ENCODE data around the gene TUSC2. TPM values are rescaled to one million over a fixed set of nuclear protein-coding genes. Genes with fewer than 3 reads are reported as not detected.

The TUSC2 gene
- total and polyA plus RNA-seq, 3 donors from 2014 or later, result 32.7 to 44.5 (median 43.4) TPM

- intact Hi-C loops (cut with DNase I; ENCODE audit: low total_unique reads), result loop anchor here (10.0 kb wide), 1 partner anchor 179 kb away; no protein-coding TSS in a partner anchor
- Histone ChIP-seq H3K27me3 (no peaks in the 10 kb centered on the region), H3K36me3 (ENCODE audit: low read depth, missing control alignments) (no peaks in the 10 kb centered on the region), H3K9me3 (no peaks in the 10 kb centered on the region), H3K4me3 (peak overlapping the region in 1 of 2 donors; percentile 60), H3K27ac (no peak overlapping the region), H3K4me1 (peaks cover 7% of the 10 kb centered on the region)
- 78 to 100% methylated on average over 1 to 5 of the region's 5 CpGs for WGBS, 2 donors
- DNase-seq, result no peak
- TF ChIP-seq POLR2A (IDR thresholded peaks at IDR 0.05) (no peak), CTCF (IDR thresholded peaks at IDR 0.05) (no peak)
Measured at GRCh38 chr3:50365842-50366220, 37.8 kb upstream of the TUSC2 start.

GRCh38 chr3:50365080-50365841 lies 37.2 kb upstream of the TUSC2 start:
- WGBS, 2 donors, result 0 to 7% methylated on average over 1 to 53 of the region's 53 CpGs
- peak; percentile 88 for DNase-seq

GRCh38 chr3:50364573-50365079 lies 36.6 kb upstream of the TUSC2 start:
- whole genome bisulfite sequencing, 2 donors, result 7 to 15% methylated on average over 19 to 31 of the region's 48 CpGs
- Histone ChIP-seq H3K4me1 (peaks cover 7% of the 10 kb centered on the region), H3K27ac (peak overlapping the region in 1 of 2 donors; percentile 51), H3K27me3 (no peaks in the 10 kb centered on the region), H3K36me3 (ENCODE audit: low read depth, missing control alignments) (no peaks in the 10 kb centered on the region), H3K4me3 (peak overlapping the region; percentile 45 to 60), H3K9me3 (no peaks in the 10 kb centered on the region)
- TF ChIP-seq POLR2A (IDR thresholded peaks at IDR 0.05) (no peak), CTCF (IDR thresholded peaks at IDR 0.05) (no peak)
- intact Hi-C loops (cut with DNase I; ENCODE audit: low total_unique reads), result loop anchor here (10.0 kb wide), 1 partner anchor 180 kb away; no protein-coding TSS in a partner anchor
- no peak for DNase-seq

More at GRCh38 chr3:50365080-50365841, 37.2 kb upstream of the TUSC2 start:
- intact Hi-C loops (cut with DNase I; ENCODE audit: low total_unique reads), result loop anchor here (10.0 kb wide), 1 partner anchor 180 kb away; no protein-coding TSS in a partner anchor
- no peak for TF ChIP-seq POLR2A (IDR thresholded peaks at IDR 0.05)
- TF ChIP-seq CTCF (IDR thresholded peaks at IDR 0.05), result no peak
- H3K4me1 ChIP-seq, result peaks cover 7% of the 10 kb centered on the region
- peak overlapping the region; percentile 45 to 60 for H3K4me3 ChIP-seq
- no peaks in the 10 kb centered on the region for H3K36me3 ChIP-seq (ENCODE audit: low read depth, missing control alignments)
- H3K27ac ChIP-seq, result peak overlapping the region in 1 of 2 donors; percentile 51
- H3K27me3 ChIP-seq, result no peaks in the 10 kb centered on the region
- no peaks in the 10 kb centered on the region for H3K9me3 ChIP-seq

- no peaks in the 10 kb centered on the region for H3K27me3 ChIP-seq
- H3K36me3 ChIP-seq (ENCODE audit: low read depth, missing control alignments), result no peaks in the 10 kb centered on the region
- peak overlapping the region; percentile 89 to 95 for H3K4me3 ChIP-seq
- WGBS, 2 donors, result 15 to 30% methylated on average over 5 to 8 of the region's 8 CpGs
- no peak for TF ChIP-seq POLR2A (IDR thresholded peaks at IDR 0.05)
- no peak for TF ChIP-seq CTCF (IDR thresholded peaks at IDR 0.05)
- intact Hi-C loops (cut with DNase I; ENCODE audit: low total_unique reads), result loop anchor here (10.0 kb wide), 1 partner anchor 185 kb away; no protein-coding TSS in a partner anchor
- no peaks in the 10 kb centered on the region for H3K9me3 ChIP-seq
- H3K4me1 ChIP-seq, result peaks cover 39% of the 10 kb centered on the region
- no peak overlapping the region for H3K27ac ChIP-seq
- no peak for DNase-seq
Measured at GRCh38 chr3:50359760-50360110, 31.7 kb upstream of the TUSC2 start.

All from testis (tissue), 3 donors.